GM19238 (cell line): ENCODE measurements around the gene OR5H14.
"Not testable (repeated sequence)": the region's sequence is repeated elsewhere in the genome, so short reads cannot be mapped to it uniquely, and the experiment has no call there.

Experiments
- DNase-seq: peaks from one replicate; pipeline ENCODE4 v3.0.0; 2011; ENCODE audit warnings: low spot score; ENCODE audit not compliant: insufficient read length

The OR5H14 gene

DNA sequence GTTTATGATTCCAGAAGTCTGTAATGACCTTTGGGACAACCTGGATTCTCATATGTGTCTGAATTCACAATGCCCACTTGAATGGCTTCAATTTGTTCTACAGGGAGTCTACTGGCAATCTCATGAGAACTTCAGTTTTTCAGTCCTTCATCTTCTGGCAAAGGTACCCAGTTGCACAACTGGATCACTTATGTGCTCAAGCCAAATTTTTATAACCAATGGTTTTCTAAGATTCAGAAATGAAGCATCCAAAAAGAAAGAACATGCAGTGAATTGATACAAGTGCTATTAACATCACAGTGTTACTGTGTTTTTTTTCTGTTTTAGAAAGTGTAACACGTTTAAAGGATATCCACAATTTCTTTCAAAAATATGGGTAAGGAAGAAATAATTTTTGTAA, at the start of gene OR5H14:
Gene OR5H14, plus strand, starts transcription at position 301 of the 400 bp plus-strand sequence. CDS start 1,907 bp downstream, outside the sequence.
- DNase-seq = no peak

DNA sequence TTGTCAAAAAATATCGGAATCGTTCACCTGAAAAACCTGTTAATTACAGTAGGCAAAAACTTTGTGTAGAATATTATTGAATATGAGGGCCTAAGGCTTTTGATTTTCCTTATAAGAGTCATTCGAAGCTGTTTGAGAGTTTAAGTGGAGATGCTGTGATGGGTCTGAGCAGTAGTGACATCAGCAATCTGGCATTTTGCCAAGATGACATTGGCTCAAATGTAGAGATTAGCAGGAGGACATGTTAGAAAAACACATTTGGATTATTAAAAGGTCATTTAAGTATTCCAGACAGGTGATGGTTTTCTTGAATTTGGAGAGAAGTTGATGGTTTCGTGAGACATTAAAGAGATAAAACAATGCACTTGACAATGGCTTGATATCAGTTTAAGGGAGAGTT, 47.4 kb upstream of the OR5H14 start:
- no peak for DNase-seq

DNA sequence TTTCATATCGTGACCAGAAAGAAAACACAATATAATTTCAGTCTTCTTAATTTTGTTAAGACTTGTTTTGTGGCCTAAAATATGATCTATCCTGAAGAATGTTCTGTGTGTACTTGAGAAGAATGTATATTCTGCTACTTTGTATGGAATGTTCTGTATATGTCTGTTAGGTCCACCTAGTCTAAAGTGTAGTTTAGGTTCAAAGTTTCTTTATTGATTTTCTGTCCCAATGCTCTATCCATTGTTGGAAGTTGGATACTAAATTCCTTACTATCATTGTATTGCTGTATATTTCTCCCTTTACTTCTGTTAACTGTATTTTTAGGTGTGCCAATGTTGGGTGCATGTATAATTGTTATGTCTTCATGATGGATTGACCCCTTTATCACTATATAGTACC, 39.1 kb upstream of the OR5H14 start:
- DNase-seq = no peak

DNA sequence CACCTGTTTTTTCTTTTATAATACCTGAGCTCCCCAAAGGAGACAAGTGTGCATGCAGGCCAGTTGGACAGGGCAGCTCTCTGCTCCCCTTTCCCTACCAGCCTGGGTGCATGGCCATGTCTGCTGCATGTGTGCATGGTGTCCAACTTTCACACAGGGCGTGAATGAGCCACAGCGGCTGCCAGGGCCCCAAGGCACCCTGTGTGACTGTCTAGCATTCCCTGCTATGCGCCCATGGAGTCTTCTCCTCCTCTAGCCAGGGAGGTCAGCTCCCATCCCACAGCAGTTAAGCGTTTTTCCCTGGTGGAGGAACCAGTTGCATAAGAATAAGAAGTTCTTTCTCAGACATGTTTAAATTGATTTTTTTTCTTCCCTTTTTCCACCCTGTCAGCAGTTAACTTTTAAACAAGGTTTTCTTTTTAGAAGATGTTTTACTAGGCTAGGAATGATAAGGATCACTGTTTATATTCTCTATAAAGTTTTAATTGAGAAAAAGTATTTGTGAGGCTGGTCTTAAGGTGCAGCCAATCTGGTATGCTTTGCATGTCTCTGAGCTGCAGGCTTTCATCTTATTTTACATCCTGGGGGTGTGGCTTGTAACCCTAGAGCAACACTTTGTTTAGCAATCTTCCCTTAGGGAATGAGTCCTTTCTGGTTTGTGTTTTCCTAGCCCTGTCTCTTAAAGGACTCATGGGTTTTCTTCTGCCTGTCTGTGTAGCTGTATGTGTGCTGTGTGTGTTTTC, 37.3 kb upstream of the OR5H14 start:
- DNase-seq = no peak

DNA sequence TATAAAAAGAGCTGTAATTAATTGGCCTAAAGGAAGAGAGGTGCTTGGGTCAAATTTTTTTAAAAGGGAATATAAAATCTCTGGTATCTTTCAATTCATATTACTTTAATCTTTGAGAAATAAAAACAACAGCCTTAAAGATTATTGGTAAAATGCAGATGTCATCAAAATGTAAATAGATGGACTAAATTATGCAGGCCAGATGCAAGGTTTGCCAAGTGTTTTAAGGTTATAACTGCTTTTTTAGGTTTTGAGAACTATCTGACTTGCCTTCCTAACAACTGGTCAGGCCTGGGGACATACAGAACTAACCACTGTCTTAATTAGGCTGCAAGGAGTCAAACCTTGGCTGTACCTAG, 36.8 kb upstream of the OR5H14 start:
- DNase-seq = no peak

DNA sequence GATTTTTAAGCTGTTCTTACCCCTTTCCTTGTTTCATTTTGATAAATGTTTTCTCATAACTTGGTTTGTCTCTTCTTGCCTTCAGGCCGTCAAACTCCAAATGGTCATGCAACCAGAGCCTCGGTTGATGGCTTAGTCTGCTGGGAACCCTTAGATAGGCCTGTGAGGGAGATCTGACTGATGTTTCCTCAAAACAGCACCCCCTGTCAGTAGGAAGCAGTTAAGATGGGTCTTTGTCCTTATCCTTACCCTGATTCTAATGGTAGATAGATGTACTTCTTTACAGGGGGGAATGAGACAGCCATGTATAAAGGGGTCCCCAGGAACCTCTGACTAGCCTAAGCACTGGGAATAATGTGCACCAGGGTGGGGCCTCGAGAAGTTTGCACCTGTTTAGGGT, 33.0 kb upstream of the OR5H14 start:
- no peak for DNase-seq

DNA sequence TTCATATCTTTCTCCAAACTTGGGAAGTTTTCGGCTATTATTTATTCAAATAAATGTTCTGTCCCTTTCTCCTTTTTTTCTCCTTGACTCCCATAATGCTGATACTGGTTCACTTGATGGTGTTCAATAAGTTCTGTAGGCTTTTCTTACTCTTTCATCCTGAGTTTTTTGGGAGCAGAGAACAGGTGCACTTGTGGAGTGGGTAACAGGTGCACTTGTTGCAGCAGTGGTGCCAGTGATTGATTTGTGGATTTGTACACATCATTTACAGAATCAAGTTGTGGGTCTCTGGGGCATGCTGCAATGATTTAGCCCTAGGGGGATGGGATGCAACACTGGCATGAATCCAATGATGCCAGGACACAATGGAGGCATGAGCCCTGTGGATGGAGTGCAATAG, 31.6 kb upstream of the OR5H14 start:
- DNase-seq = no peak

DNA sequence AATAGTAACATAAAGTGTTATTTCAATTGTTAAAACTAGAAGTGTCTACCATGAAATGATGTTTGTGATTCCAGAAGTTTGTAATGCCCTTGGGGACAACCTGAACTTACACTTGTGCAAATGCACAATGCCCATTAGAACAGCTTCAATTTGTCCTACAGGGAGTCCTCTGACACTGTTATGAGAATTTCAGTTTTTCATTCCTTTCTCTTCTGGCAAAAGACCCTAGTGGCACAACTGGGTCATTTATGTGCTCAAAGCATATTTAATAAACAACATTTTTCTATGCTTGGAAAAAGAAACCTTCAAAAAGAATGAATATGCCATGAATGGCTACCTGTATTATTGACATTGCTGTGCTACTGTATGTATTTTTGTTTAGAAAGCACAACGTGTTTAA, 16.9 kb upstream of the OR5H14 start, which contains the start of gene OR5H1:
Gene OR5H1, plus strand, starts transcription at position 301 of the 400 bp plus-strand sequence. CDS start 1,977 bp downstream, outside the sequence.
- DNase-seq = no peak

DNA sequence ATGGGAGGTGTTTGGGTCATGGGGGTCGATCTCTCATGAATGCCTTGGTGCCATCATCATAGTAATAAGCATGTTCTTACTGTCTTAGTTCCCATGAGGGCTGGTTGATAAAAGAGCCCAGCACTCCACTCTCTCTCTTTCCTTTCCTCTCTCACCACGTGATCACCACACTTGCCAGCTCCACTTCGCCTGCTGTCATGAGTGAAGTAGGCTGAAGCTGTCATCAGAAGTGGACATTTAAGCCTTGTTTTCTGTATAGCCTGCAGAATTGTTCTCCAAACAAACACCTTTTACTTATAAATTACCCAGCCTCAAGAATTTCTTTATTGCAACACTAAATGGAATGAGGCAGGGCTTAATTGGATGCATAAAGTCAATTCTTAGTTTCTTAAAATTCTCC, 10.6 kb upstream of the OR5H14 start:
- DNase-seq = no peak

DNA sequence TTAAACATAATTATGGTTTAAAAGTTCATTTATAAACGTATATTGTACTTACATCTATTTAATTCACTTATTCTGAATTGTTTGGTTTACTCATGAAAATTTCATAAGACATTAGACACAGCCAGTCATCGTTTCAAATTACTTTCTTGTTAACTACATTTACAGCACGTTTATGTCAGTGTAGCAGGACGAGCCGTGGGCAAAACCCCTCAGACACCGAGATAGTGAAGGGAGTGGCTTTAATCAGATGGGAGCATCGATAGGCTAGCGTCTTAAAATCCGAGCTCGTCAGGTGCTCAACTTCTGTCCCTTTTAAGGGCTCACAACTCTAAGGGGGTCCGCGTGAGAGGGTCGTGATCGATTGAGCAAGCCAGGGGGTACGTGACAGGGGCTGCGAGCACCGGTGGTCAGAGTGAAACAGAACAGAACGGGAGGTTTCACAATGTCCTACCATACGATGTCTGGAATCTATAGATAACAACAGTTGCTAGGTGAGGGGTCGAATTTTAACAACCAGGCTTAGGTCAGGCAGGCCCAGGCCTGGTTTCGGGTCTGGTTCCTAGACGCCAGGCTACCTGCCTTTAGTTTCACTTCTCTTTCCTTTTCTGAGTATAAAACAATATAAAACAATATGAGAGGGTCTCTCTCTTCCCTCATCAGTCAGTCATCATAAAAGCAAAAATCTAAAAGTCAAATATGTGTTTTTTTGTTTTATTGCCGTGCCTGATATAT, 9.3 kb upstream of the OR5H14 start:
- not testable (repeated sequence) for DNase-seq

DNA sequence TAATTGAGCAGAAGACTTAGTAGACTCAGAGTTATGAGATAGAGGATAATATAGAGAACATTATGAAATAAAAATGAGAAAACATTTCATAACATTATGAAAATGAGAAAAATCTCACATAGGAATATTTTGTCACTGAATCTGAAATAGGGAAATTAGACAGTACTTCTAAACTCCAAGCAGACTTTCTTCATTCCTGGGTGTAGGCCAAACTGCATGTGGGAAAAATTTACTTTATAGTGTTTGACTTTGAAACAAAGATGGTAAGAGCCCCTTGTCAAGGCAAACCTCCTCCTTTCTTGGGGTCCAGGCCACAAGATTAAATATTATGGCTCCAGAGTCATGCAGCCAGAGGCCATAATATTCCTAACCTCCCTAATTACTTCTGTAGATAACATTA, 6.7 kb upstream of the OR5H14 start:
- no peak for DNase-seq

DNA sequence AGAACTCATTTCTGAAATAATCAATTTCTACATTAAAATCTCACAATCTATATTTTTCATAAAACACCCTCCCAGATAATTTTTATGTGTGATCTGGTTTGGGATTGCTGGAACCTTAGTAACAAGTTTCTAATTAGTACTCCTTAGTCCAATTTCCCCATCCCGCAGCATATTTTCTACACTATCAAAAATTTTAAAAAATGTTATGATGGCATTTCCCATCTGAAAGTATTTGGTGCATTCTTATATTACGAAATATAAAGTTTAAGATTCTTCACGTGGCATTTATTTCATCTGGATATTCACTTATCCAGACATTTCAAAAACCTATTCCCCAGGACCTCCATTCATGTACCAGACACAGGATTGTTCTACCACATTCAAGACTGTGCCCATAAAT, 1.5 kb downstream of the OR5H14 start:
- DNase-seq = no peak

DNA sequence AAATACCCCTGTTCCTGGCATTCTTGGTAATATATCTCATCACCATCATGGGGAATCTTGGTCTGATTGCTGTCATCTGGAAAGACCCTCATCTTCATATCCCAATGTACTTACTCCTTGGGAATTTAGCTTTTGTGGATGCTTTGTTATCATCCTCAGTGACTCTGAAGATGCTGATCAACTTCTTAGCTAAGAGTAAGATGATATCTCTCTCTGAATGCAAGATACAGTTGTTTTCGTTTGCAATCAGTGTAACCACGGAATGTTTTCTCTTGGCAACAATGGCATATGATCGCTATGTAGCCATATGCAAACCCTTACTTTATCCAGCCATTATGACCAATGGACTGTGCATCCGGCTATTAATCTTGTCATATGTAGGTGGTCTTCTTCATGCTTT, 2.2 kb downstream of the OR5H14 start:
- not testable (repeated sequence) for DNase-seq

DNA sequence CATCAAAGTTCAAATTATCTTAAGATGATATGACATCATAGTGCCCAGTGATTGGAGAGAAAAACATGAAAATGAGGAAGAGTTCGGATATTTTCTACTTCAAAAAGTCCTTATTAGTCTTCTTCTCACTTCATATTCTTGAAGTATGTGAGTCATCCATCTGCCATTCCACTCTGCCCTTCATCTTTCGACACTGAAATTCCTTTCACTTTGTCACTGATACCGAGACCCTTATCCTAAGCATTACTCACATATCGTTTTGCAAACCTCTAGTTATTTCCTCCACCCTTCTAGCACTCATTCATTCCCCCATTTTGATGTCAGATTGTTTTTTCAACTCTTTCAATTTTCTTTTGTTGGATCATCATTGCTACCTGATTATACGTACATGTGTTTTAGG, 4.0 kb downstream of the OR5H14 start:
- DNase-seq = no peak

DNA sequence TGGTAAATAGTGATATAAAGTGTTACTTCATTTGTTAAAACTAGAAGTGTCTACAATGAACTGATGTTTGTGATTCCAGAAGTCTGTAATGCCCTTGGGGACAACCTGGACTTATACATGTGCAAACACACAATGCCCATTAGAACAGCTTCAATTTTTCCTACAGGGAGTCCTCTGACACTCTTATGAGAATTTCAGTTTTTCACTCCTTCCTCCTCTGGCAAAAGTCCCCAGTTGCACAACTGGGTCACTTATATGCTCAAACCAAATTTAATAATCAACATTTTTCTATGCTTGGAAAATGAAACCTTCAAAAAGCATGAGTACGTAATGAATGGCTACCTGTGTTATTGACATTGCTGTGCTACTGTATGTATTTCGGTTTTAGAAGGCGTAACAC, 19.1 kb downstream of the OR5H14 start, which contains the start of gene OR5H15:
Gene OR5H15, plus strand, starts transcription at position 301 of the 400 bp plus-strand sequence. CDS start 2,004 bp downstream, outside the sequence.
- DNase-seq = no peak

DNA sequence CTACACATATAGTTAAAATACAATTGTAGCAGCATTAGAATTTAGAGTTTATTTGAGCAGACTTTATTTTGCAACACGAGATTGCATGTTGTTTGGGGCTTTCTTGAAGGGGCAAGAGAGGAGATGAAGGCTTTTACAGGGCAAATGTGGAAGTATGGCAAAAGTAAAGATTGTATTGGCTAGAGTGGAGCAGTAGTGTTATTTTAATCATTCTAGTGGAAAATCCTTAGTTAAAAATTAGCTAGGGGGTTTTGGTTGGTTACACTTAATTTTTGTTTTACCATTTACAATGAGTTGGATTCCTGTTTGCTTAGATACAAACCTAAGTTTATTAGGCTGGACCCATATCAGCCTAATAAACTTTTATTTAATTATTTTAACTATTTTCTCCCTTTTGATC, 23.8 kb downstream of the OR5H14 start:
- DNase-seq = no peak

DNA sequence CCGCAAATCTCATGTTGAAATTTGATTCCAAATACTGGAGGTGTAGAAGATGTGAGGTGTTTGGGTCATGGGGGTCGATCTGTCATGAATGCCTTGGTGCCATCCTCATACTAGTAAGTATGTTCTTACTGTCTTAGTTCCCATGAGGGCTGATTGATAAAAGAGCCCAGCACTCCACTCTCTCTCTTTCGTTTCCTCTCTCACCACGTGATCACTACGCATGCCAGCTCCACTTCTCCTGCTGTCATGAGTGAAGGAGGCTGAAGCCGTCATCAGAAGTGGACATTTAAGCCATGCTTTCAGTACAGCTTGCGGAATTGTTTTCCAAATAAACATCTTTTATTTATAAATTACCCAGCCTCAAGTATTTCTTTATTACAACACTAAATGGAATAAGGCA, 25.3 kb downstream of the OR5H14 start:
- no peak for DNase-seq

DNA sequence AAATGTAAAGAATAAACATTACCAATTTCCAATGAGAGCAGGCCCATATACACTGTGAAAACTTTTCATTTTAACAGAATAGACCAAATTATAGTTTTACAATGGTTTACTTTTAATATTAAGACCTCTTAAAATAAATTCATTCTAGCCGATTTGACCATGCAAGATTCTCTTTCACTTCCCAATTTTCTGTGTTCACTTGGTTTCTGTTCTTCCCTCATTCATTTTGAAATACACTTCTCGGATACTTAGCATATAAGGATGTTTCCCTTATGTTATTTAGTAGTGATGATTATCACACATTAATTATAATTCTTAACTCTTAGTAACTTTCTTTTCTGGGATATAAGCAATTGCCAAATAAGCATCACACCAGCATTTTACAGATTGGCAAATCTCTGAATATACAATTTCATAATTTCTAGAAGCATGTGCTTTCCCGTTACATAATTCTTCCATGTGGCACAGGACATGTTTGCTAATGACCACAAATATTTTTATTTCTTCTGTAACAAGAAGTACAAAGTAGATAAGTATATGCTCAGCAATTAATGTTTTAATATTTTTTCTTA, 33.1 kb downstream of the OR5H14 start:
- no peak for DNase-seq

DNA sequence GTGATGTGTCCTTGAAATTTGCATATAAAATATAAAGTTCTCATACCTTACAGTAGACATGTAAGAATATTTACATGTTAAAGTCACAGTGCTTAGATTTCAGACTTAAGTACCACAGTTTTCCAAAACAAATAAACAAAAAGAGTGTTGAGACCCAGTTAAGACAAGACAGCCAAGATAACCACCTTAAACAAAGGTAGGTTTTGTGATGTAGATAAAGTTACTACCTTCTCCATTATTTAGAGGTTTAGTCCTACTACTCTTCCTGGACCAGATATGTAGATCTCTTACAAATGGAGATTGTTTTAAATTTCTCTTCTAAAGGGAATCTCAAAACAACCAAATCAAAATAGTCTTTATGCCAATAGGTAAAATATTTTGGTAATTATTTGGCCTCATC, 34.9 kb downstream of the OR5H14 start:
- no peak for DNase-seq

DNA sequence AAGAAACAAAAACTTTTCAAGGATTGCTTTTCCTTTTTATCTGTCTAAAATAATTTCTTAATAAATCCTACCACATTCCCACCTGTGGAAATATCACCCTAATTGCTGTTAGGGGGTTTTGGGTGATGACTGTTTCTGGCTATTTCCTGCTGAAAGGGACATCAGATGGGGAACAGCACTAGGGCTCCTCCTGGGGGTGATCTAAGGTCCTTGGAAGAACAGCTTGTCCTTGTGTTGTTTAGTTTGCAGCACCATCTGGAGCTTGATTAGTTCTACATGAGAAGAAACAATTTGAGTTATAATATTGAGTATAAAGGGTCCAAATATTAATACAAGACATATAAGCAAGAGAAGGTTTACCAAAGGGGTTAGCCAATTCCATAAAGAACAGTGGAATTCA, 37.9 kb downstream of the OR5H14 start:
- DNase-seq = no peak

DNA sequence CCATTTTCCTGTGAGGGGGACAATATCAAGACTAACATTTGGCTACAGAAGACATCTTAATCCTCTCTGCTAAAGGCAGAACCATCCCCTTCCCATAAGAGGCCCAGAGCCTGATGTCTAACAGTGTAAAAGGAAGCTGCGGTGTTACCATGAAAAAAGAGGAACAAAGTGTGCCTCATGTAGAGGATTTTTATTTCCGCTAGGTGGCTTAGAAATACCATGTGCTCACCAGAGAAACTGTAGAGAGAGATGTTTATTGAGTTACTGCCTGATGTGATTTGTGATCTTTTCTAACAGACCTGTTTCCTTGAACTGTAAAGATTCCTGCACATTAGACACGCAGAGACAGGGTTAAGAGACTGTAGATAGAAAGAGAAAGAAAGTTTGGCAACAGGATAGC, 41.3 kb downstream of the OR5H14 start:
- DNase-seq = no peak

DNA sequence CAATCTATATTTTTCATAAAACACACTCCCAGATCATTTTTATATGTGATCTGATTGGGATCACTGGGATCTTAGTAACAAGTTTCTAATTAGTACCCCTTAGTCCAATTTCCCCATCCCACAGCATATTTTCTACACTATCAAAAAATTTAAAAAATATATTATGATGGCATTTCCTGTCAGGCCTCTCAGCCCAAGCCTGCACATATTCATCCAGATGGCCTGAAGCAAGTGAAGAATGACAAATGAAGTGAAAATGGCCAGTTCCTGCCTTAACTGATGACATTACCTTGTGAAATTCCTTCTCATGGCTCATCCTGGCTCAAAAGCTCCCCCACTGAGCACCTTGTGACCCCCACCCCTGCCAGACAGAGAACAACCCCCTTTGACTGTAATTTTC, 43.6 kb downstream of the OR5H14 start:
- not testable (repeated sequence) for DNase-seq
